HEK293 (cell line): ENCODE measurements around the gene LHX2.
A peak's percentile ranks its signal among the peaks of the same experiment; 100 is the strongest.

ENCODE experiments used
- CTCF ChIA-PET: fragments of 350-600 bp; formaldehyde crosslinking; extraction: SDS; loops from one replicate; lab custom pipeline; 2021; ENCODE audit warnings: antibody characterized with exemption; lab: Yijun Ruan, JAX
- POLR2A ChIA-PET: fragments of 300-600 bp; formaldehyde crosslinking; extraction: SDS; loops from one replicate; lab custom pipeline; 2020; ENCODE audit warnings: antibody characterized with exemption, inconsistent platforms; lab: Yijun Ruan, JAX
- H3K27ac ChIP-seq: fragments of 200-500 bp; sonication (Bioruptor generic); 2 replicates; pipeline ENCODE4 v1.5.1; 2014; ENCODE audit warnings: low read depth, low read length, control low read depth, inconsistent platforms; ENCODE audit errors: extremely low read depth
- H3K36me3 ChIP-seq, 2 experiments: fragments of 200-500 bp in 1 of 2; sonication (Bioruptor generic) in 1 of 2; 1 replicate in 1 of 2; 2 replicates in 1 of 2; pipeline ENCODE4 v1.5.1; 2014 to 2017; ENCODE audit warnings: inconsistent platforms in 2 of 2, low read length in 2 of 2; ENCODE audit not compliant: control insufficient read depth in 2 of 2, insufficient read depth in 1 of 2
- H3K4me1 ChIP-seq: fragments of 200-500 bp; sonication (Bioruptor generic); 2 replicates; pipeline ENCODE4 v1.5.1; 2014; ENCODE audit warnings: mild to moderate bottlenecking, low read length, inconsistent platforms; ENCODE audit not compliant: control insufficient read depth, insufficient read depth
- H3K4me3 ChIP-seq: 2 replicates; pipeline ENCODE4 v1.5.1; 2011; ENCODE audit warnings: low read depth, mild to moderate bottlenecking, control low read depth, low read length, moderate library complexity
- H3K9me3 ChIP-seq: fragments of 200-500 bp; sonication (Bioruptor generic); 2 replicates; pipeline ENCODE4 v1.5.1; 2014; ENCODE audit warnings: low read depth, low read length, inconsistent platforms; ENCODE audit not compliant: control insufficient read depth, insufficient read depth
- EGR2 ChIP-seq: fragments of 450-650 bp; formaldehyde crosslinking; IDR thresholded peaks from 2 replicates; pipeline ENCODE4 v1.5.1; 2016; ENCODE audit warnings: low read depth, missing biosample characterization, missing genetic modification characterization
- KLF10 ChIP-seq: fragments of 450-650 bp; IDR thresholded peaks from 2 replicates; pipeline ENCODE4 v1.5.1; 2018; ENCODE audit warnings: missing biosample characterization, mild to moderate bottlenecking, missing genetic modification characterization
- WT1 ChIP-seq: fragments of 450-650 bp; formaldehyde crosslinking; IDR thresholded peaks from 2 replicates; pipeline ENCODE4 v1.5.1; 2016; ENCODE audit warnings: missing biosample characterization, missing genetic modification characterization
- ZBTB10 ChIP-seq: fragments of 450-650 bp; formaldehyde crosslinking; IDR thresholded peaks from 2 replicates; pipeline ENCODE4 v1.5.1; 2016; ENCODE audit warnings: missing biosample characterization, missing genetic modification characterization
- ZBTB21 ChIP-seq: fragments of 450-650 bp; formaldehyde crosslinking; IDR thresholded peaks from 2 replicates; pipeline ENCODE4 v1.5.1; 2017; ENCODE audit warnings: missing biosample characterization, missing genetic modification characterization
- ZNF138 ChIP-seq: fragments of 450-650 bp; formaldehyde crosslinking; IDR thresholded peaks from 2 replicates; pipeline ENCODE4 v1.5.1; 2016; ENCODE audit warnings: missing biosample characterization, missing genetic modification characterization, borderline replicate concordance
- ZNF324 ChIP-seq: fragments of 450-650 bp; formaldehyde crosslinking; IDR thresholded peaks from 2 replicates; pipeline ENCODE4 v1.5.1; 2016; ENCODE audit warnings: missing biosample characterization, missing genetic modification characterization
- ZNF37A ChIP-seq: fragments of 450-650 bp; IDR thresholded peaks from 2 replicates; pipeline ENCODE4 v1.5.1; 2018; ENCODE audit warnings: missing biosample characterization, missing genetic modification characterization
- ZNF398 ChIP-seq: fragments of 450-650 bp; formaldehyde crosslinking; IDR thresholded peaks from 2 replicates; pipeline ENCODE4 v1.5.1; 2017; ENCODE audit warnings: missing biosample characterization, missing genetic modification characterization
- ZNF404 ChIP-seq: fragments of 450-650 bp; formaldehyde crosslinking; IDR thresholded peaks from 2 replicates; pipeline ENCODE4 v1.5.1; 2017; ENCODE audit warnings: missing biosample characterization, missing genetic modification characterization
- ZNF426 ChIP-seq: fragments of 450-650 bp; formaldehyde crosslinking; IDR thresholded peaks from 2 replicates; pipeline ENCODE4 v1.5.1; 2017; ENCODE audit warnings: missing biosample characterization, missing genetic modification characterization, mild to moderate bottlenecking, inconsistent platforms, moderate library complexity
- ZNF521 ChIP-seq: fragments of 450-650 bp; formaldehyde crosslinking; IDR thresholded peaks from 2 replicates; pipeline ENCODE4 v1.5.1; 2017; ENCODE audit warnings: missing biosample characterization, mild to moderate bottlenecking, missing genetic modification characterization
- ZNF558 ChIP-seq: fragments of 450-650 bp; formaldehyde crosslinking; IDR thresholded peaks from 2 replicates; pipeline ENCODE4 v1.5.1; 2016; ENCODE audit warnings: missing biosample characterization, missing genetic modification characterization
- ZNF571 ChIP-seq: fragments of 450-650 bp; formaldehyde crosslinking; IDR thresholded peaks from 2 replicates; pipeline ENCODE4 v1.5.0; 2017; ENCODE audit warnings: missing biosample characterization, missing genetic modification characterization
- ZNF707 ChIP-seq: fragments of 450-650 bp; formaldehyde crosslinking; IDR thresholded peaks from 2 replicates; pipeline ENCODE4 v1.5.1; 2016; ENCODE audit warnings: missing biosample characterization, missing genetic modification characterization
- ZNF776 ChIP-seq: fragments of 450-650 bp; formaldehyde crosslinking; IDR thresholded peaks from 2 replicates; pipeline ENCODE4 v1.5.0; 2017; ENCODE audit warnings: missing biosample characterization, missing genetic modification characterization, borderline replicate concordance
- ZNF843 ChIP-seq: fragments of 450-650 bp; formaldehyde crosslinking; IDR thresholded peaks from 2 replicates; pipeline ENCODE4 v1.5.1; 2016; ENCODE audit warnings: missing biosample characterization, missing genetic modification characterization
- ZSCAN30 ChIP-seq: fragments of 450-650 bp; IDR thresholded peaks from 2 replicates; pipeline ENCODE4 v1.5.1; 2018; ENCODE audit warnings: missing biosample characterization, mild to moderate bottlenecking, missing genetic modification characterization, moderate library complexity

Gene LHX2

GRCh38 chr9:124010665-124011321, 775 bp upstream of the LHX2 start (continued):
- no peak for TF ChIP-seq EGR2
- no peak for TF ChIP-seq ZBTB10 (tag by site-specific recombination)
- no peak for TF ChIP-seq ZNF426
- TF ChIP-seq ZNF138 (tag by site-specific recombination): no peak
- TF ChIP-seq, all 188 proteins: peak for 10

- TF ChIP-seq ZNF398 (tag by site-specific recombination) (no peak), ZNF776 (tag by site-specific recombination) (no peak), ZBTB21 (no peak), ZNF324 (tag by site-specific recombination) (no peak), ZNF707 (no peak), ZNF404 (tag by site-specific recombination) (no peak), ZNF37A (no peak), ZNF843 (tag by site-specific recombination) (no peak), ZSCAN30 (tag by site-specific recombination) (no peak), KLF10 (tag by site-specific recombination) (no peak)
- POLR2A ChIA-PET: interaction anchor here (0.6 kb wide), 1 partner anchor 11 kb away, joined by 3 read pairs; no protein-coding TSS in a partner anchor
- no peaks in the 10 kb centered on the region for H3K36me3 ChIP-seq
- H3K4me3 ChIP-seq: no peak overlapping the region
- H3K9me3 ChIP-seq: no peaks in the 10 kb centered on the region
- CTCF ChIA-PET: interaction anchor here (0.9 kb wide), 1 partner anchor 28 kb away, joined by 3 read pairs; no protein-coding TSS in a partner anchor
- peaks cover 15% of the 10 kb centered on the region for H3K4me1 ChIP-seq
- H3K27ac ChIP-seq: peak overlapping the region; percentile 34; the same call in 1 of the 2 replicates
These were observed 1.1 kb downstream of the LHX2 start for GRCh38 chr9:124012368-124013301.

- POLR2A ChIA-PET: no interaction called here
- Histone ChIP-seq H3K4me3 (no peak overlapping the region), H3K4me1 (peaks cover 13% of the 10 kb centered on the region), H3K27ac (no peak overlapping the region), H3K9me3 (no peaks in the 10 kb centered on the region), H3K36me3 (no peaks in the 10 kb centered on the region)
- TF ChIP-seq ZNF521: no peak
- TF ChIP-seq ZNF571 (tag by site-specific recombination): no peak
- no peak for TF ChIP-seq WT1
- TF ChIP-seq ZNF558 (tag by site-specific recombination): no peak
- CTCF ChIA-PET: interaction anchor here (0.9 kb wide), 1 partner anchor 27 kb away, joined by 3 read pairs; no protein-coding TSS in a partner anchor
These were observed 2.0 kb downstream of the LHX2 start for GRCh38 chr9:124013309-124014210.
